WI38 (cell line): Measurements from ENCODE around the gene METTL26.
"Not testable (repeated sequence)": the region's sequence is repeated elsewhere in the genome, so short reads cannot be mapped to it uniquely, and the experiment has no call there.

Source experiments
- H3K4me3 ChIP-seq: 2 replicates; pipeline ENCODE4 v1.5.1; 2011; ENCODE audit warnings: low read depth, mild to moderate bottlenecking, control low read depth, low read length
- CTCF ChIP-seq: IDR thresholded peaks from 2 replicates; pipeline ENCODE4 v1.5.1; 2012; ENCODE audit warnings: low read depth, mild to moderate bottlenecking, control low read depth, low read length

METTL26 gene

DNA sequence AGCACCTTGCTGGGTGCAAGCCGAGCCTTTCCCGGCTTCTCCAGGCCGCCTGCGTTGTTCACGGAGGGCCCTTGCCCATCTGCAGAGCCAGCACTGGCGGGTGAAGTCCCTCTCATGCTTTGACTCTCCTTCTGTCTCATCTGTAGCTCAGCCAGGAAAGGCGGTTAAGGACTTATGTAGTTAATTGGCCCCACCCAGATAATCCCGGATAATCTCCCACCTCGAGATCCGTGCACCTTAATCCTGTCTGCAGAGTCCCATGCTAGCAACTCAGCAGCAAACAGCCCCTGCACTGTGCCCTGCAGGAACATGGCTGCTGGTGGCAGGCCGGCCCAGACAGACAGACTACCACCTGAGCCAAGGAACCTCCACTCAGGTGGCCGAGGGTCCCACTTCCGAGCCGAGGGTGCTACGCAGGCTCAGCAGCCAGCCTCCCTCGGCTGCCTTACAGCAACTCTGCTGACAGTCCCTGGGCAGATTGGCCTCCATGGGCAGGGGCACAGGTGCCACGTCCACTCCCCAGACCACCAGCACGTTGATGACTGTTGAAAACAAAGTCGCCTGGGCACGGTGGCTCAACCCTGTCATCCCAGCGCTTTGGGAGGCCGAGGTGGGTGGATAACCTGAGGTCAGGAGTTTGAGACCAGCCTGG is 29.3 kb downstream of the METTL26 start:
- H3K4me3 ChIP-seq: no peak overlapping the region
- TF ChIP-seq CTCF: no peak

GRCh38 chr16:603933-604332 is 32.2 kb downstream of the METTL26 start:
- no peak for TF ChIP-seq CTCF
- no peak overlapping the region for H3K4me3 ChIP-seq

DNA sequence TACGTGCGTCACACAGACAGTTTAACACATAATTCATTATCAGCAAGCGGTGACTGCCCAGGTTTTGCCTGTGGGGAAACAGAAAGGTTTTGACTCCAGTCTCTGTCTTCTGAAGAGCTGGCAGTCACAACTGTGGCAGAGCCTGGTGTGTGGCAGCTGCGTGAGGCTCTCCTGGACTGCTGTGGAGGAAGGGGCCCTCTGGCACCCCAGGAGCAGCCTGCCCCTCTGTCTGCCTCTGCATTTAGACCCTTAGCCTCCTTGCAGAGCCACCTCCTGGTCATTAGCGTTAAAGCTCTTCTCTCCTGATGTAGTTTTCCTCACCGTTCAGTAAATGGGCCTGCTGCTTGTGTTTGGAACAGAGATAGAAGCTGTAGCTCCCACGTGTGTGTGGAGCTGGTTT is 35.3 kb downstream of the METTL26 start:
- TF ChIP-seq CTCF: no peak
- H3K4me3 ChIP-seq: no peak overlapping the region

- no peak overlapping the region for H3K4me3 ChIP-seq
- no peak for TF ChIP-seq CTCF
These were observed 37.0 kb downstream of the METTL26 start for GRCh38 chr16:598823-599739.

DNA sequence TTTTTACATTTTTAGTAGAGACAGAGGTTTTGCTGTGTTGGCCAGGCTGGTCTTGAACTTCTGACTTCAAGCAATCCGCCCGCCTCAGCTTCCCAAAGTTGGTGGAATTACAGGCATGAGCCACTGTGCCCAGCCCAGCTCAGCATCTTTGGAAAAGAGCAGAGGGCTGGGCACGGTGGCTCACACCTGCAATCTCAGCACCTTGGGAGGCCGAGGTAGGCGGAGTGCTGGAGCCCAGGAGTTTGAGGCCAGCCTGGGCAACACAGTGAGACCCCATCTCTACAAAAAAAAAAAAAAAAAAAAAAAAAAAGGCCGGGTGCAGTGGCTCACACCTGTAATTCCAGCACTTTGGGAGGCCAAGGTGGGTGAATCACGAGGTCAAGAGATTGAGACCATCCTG is 38.5 kb downstream of the METTL26 start:
- H3K4me3 ChIP-seq: not testable (repeated sequence)

DNA sequence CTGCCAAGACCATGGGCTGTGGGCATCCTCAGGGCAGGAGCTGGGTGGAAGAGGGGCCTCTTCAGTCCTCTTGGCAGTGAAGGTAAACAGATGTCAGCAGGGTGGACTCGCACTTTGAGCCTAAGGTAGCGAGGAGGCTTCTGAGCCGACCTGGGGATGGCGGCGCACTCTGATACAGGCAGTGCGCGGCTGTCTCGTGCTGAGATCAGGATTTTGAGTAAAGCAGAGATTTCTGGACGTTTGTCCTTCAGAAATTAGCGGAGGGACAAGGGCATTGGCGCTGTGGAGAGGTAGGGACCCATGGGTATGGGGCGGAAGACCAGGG is 39.4 kb downstream of the METTL26 start:
- TF ChIP-seq CTCF: no peak
- H3K4me3 ChIP-seq: no peak overlapping the region

- H3K4me3 ChIP-seq: no peak overlapping the region
- TF ChIP-seq CTCF: no peak
These were observed 40.0 kb downstream of the METTL26 start for GRCh38 chr16:595942-596735.
